SHP77 treated with DMSO at 0.1 percent for 48 hours (cell line): Measurements from ENCODE around the gene PKD1.
"Not testable (repeated sequence)": the region's sequence is repeated elsewhere in the genome, so short reads cannot be mapped to it uniquely, and the experiment has no call there.

Experiments
- DNase-seq: peaks from one replicate; lab custom pipeline; 2025; lab: John Stamatoyannopoulos, UW

PKD1 gene

DNA sequence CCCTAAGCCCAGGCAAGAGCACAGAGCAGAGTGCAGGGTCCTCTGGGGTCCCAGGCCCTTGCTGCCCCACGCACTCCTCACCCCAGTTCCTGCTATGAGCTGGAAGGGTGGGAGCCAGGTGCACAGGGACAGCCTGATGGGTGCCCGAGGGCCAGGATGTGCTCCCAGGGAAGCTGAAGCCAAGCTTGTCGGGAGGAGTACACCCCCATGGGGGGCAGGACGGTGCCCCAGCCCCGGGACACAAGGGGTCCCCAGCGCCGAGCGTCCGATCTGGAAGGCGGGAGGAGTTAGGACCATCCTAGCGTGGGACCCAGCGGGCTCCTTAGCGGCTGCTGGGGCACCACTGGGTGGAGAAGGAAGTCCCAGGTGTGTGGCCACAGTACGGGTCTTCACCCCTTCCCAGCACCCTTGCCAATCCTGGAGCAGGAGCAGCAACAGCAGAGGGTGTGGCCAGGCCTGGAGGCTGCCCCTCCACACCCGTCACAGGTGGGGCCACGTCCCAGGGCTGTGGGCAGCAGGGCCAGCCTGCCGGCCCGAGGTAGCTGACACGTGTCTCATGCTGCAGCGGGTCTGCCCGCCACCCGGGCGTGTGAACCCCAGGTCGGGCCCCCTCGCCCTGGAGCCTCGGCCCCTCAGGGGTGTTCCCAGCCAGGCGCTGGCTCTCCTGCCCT lies 11.9 kb downstream of the PKD1 start:
- not testable (repeated sequence) for DNase-seq

DNA sequence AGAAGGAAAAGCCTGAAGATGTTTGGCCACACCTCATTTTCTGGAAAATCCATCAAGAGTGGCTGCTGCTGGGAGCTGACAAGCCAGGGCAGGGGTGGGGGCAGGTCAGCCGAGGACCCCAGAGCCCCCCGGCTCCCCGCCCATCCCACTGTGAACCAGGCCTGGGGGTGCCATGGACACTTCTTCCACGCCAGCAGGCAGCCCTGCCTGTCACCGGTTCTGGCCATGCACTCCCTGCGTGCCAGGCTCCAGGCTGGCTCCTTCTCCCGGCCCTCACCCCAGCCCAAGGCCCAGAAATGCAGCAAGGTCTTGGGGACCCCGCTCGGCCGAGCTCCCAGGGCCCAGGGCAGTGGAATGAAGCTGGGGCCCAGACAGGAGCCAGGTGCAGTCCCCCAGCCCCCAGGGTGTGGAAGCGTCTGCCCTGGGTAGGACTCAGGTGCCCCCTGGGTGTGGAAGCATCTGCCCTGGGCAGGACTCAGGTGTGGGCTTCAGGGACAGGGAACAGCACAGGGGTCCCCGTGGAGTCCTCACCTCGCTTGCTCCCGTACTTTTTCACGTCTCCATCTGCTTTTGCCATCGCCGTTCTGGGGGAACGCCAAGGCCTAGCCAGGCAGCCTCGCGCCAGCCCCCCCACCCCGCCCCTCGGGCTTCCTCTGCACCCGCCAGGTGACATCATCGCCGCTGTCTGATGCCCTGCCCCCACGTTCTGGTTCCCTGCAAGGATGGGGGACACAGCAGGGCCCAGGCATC lies 12.6 kb downstream of the PKD1 start:
- DNase-seq, result not testable (repeated sequence)

DNA sequence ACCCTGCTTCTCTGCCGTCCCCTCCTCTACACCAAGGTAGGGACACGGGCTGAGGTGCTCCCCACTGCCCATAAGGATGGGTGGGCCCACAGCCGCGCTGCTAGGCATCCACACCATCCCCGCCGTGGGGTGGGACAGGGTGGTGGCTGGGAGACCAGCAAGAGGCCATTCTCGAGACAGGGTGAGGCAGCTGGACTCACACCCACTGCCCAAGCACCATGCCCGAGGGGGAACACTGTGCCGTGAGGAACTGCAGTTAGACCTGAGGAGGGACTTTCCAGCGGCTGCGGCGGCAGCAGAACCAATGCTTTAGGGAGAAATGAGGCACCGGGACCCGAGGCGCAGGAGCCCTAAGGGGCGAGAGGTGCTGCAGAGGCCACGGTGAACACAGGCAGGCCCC lies 13.3 kb downstream of the PKD1 start:
- no peak for DNase-seq

DNA sequence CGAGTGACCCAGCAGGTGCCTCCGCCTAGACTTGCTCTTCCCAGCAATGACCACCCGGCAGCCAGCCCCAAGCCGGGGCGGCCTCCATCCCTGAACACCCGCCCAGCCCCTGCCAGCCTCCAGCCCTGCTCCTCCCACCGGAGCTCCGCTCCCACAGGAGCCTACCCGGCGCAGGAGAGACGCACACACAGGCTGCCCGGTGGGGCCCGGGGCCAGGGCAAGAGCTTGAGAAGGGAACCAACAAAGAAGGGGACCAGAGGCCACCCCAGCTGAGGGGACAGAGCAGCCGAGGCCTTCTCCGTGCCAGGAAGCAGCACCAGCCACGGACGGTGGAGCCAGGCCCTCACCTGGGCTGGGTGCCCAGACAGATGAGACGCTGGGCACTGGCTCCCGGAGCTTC lies 13.8 kb downstream of the PKD1 start:
- no peak for DNase-seq

DNA sequence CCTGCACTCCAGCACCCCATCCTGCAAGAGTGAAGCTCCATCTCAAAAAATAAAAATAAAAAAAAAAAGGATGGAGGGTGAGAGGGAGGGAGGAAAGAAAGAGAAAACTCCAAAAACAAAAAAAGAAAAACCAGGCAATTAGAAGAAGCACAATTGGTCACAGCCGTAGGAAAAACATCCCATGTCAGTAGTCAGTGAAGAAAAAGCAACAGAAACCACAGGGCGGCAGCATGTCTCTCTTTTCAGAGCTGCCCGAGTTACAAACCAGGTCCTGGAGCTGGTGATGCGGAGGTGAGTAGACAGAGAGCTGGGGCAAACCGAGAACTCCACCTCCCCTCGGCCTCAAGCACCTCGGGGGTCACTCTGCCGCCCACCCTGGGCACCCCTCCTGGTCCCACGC lies 14.4 kb downstream of the PKD1 start:
- DNase-seq, result not testable (repeated sequence)

DNA sequence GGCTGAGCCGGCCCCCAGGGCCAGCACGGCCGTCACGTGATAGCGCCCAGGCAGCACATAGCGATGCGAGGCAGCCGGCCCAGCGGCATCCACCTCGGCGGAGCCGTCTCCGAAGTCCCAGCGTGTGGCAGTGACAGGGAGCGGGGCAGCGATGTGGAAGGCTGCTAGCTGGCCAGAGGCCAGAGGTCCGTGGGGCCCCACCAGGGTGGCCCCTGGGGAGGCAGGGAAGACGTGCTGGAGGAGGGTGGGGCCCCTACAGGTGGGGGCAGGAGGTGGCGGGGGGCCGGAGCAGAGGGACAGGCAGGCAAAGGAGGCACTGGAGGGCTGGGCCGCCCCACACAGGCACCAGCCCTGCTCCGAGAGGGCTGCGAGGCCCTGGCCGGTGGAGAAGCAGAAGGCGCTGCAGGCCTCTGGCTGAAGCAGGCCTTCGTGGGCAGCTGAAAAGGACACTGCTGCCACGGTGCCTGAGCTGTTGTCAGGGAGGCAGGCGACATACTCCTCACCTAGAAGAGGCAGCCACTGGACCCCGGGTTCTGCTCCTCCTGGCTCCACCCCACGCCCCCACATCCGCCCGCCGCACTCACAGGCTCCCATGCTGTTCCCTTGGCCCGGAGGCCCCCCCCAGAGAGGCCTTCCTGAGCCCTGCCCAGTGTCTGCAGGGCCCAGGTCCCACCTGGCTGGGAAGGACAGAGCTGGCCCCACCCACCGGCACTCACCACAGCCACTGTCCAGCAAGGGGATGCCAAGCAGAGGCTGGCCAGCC lies 17.6 kb downstream of the PKD1 start:
- not testable (repeated sequence) for DNase-seq

DNA sequence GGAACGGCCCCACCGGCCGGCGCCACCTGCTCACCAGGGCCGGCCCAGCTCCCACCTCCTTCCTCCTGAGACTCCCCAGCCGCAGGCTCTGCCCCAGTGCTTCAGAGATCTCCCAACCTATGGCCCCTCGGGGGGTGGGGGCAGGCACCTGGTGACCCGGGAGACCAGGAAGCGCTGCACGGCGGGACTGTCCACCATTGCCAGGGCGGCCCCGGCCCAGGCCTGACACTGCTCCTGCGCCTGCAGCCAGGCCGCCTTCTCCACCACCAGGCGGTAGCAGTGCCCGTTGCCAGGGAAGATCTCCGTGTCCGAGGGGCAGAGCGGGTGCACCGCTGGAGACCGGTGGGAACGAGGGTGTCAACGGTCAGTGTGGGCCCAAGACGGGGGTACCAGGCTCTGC lies 18.4 kb downstream of the PKD1 start:
- DNase-seq, result not testable (repeated sequence)

DNA sequence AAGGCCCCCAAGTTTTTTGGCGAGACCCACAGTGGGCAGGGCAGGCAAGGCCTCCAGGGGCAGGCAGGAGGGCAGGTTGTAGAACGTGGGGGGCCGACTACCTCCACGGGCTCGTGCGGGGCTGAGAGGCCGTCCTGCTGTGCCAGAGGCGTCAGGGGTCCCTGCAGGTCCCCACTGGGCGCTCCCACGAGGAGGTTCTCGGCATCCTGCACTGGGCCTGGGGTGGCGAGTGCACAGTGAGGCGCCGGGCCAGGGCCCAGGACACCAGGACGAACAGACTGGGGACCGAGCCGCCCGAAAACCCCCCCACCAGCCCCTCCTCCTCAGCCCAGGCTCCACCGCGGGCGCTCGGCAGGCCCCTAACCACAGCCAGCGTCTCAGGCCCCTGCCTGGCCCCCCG lies 19.3 kb downstream of the PKD1 start:
- DNase-seq, result not testable (repeated sequence)

DNA sequence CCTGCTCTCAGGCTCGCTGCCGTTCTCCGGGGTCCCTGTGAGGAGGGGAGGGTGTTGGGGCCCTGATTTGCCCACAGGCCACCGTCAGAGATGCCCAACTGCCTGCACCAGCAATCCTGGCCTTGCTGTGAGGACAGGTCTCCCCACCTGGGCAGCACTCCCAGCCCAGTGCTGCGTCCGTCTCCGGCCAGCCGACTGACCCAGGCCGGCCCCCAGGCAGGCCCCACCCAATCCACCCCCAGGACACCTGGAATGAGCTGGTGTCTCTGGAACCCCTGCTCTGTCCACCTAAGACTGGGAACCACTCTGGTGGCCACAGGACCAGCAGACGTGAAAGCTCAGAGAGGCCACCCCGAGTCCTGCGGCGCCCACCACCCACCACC lies 20.1 kb downstream of the PKD1 start:
- no peak for DNase-seq

DNA sequence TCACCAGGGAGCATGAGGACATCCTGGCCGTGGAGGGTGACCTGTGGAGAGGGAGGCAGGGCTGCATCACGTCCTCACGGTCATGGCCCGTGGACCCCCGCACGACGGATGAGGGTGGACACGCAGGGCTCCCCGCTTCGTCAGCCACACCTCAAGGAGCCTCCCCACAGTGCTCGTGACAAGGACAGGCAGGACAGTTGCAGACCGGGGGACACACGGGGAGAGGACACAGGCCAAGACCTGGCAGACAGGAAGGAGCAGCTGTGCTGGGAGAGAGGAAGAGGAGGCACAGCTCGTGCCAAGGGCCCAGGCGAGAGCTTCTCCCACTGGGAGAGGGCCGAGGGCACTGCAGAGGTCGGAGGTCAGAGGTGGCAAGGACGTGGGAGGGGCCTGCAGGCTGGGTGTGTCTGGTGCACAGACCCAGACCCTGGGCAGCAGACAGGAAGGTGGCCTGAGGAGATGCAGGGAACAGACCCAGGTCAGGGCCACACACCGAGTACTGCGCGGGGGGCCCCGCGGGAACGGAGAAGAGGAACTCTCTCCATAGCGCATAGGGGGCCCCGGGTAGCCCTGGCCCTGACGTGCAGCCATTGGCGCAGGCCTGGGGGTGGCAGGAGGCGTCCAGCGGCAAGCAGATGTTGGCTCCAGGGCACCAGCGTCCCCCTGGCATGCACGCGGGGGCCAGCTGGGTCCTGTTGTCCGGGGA lies 20.7 kb downstream of the PKD1 start:
- not testable (repeated sequence) for DNase-seq

DNA sequence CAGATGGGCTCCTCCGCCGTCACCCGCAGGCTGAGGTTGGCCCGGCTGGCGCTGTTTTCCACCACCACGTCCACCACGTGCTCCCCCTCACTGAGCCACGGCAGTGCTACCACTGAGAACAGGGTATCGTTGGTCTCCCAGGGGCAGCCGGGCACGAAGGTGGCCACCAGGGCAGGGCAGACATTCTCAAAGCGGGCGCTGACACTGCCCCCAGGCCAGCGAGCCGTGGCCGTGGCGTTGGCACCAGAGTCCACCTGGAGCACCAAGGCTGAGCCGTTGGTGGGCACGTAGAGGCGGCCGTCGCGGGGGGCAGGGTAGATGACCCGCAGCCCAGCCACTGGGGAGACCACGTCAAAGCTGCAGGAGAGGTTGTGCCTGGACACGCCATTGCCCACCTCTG lies 21.5 kb downstream of the PKD1 start:
- DNase-seq, result not testable (repeated sequence)

DNA sequence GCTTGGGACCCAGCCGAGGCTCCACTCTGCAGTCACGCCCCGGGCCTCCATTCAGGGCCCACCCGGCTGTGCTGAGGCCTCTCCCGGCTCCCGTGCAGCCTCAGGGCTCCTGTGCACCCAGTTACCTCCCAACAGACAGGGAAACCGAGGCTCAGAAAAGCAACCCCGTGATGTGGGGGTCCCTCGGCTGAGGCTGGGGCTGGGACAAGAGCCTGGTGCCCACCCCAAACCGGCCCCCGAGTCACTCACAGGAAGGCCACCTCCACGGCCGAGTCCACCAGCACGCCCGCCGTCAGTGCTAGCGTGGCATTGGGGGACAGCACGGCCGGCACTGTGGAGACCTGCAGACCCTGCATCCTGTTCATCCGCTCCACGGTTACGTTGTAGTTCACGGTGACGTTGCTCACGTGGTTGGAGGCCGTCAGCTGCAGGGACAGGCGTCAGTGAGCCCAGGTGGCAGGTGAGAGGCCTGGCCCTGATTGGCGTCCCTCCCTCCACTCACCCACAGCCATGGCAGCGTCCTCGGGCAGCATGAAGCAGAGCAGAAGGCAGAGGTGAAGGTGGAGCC lies 23.1 kb downstream of the PKD1 start:
- DNase-seq, result not testable (repeated sequence)

DNA sequence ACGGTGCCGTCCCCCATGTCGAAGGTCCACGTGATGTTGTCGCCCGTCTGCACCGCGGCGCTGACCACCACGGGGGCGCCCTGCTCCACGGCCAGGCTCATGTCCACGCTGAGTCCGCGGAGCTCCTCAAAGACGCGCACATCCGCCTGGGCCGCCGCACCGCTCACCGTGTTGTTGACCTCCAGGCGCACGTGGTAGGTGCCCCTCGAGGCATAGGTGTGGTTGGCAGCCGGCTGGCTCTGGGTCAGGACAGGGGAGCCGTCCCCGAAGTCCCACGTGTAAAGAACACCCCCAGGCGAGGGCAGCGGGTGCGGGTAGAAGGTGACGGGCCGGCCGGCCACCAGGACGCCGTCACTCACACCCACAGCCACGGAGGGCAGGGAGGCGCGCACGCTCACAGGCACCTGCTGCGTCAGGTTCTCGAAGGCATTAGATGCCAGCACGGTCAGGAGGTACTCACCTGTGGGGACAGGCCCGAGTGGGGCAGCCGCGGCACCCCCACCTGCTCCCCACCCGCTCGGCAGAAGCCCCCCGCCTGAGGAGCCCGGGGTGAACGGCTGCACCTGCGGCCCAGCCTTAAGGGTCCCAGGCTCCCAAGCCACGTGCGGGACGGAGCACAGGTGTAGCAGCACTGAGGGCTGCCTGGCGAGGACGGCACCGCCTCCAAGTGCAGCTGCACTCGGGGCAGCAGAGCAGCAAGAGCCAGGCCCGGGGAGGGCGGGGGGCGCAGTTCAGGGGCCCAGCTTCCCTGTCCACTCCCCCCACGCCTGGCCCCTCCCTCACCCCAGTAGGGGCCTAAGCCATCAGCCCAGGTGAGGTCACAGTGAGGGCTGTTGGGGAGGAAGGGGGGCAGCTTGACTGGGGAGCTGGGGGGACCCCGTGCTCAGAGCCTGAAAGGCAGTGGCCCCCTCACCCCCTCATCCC lies 24.0 kb downstream of the PKD1 start:
- DNase-seq, result not testable (repeated sequence)

DNA sequence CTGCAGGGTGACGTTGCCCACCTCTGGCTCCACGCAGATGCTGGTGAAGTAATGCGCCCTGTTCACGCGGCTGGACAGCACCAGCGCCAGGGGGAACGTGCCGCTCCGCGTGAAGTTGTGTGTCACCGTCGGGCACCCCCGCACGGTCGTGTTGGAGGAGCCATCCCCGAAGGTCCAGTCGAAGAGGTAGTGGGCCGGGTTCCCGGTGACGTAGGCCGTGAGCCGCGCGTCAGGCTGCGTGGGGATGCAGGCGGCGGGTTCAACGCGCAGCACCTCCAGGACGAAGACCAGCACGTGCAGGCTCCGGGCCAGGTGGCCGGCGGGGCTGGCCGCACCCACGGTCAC lies 24.7 kb downstream of the PKD1 start:
- not testable (repeated sequence) for DNase-seq

DNA sequence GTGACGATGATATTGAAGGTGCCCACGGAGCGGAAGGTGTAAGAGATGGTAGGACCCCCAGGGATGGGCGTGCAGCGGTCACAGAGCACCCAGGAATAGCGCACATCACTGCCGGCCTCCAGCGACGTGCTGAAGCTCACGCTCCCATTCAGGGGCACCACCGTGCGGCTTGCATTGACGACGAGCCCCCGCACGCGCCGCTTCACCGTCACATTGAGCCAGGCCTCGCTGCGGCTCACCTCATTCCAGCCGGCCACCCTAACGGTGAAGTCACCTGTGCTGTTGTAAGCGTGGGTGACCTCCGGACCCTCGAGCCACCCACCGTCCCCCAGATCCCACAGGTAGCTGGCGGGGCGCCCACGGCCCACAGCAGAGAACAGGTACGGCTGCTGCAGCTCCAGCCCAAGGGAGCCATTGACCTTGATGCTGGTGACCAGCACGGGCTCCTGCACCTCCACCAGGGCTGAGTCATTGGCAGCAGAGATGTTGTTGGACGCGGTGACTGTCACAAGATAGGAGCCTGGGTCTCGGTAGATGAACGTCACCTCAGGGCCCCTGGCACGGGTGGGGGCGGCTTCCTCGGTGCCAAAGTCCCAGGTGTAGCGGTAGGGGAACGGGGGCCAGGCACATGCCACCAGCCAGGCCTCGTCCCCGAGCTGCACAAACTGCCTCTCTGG lies 25.2 kb downstream of the PKD1 start:
- DNase-seq, result not testable (repeated sequence)

DNA sequence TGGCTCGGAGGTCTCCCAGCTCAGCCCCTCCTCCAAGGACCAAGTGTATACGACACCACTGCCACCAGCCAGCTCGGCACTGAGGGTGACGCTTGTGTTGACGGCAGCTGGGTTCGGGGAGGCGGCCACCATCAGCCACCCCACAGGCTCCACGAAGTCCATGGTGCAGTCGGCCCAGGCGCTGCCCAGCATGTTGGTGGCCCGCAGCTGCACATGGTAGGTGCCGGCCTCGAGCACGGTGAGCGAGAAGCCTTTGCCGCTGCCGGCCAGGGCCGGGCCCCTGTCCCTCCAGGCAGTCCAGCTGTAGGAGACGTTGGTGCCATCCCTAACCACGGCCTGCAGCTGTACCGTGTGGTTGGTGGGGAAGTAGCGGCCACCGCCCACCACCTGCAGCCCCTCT lies 25.8 kb downstream of the PKD1 start:
- not testable (repeated sequence) for DNase-seq

DNA sequence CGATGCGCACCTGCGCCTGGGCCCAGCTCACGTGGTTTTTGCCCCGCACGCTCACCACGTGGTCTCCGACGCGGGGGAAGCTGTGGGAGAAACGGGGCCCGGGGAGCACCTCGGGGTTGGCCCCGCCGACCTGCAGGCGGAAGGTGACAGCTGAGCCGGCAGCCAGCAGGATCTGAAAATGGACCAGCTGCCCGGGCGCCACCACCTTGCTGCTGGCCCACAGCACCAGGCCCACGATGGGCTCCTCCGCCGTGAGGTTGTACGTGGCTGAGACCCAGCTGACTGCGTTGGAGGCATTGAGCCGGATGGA lies 26.5 kb downstream of the PKD1 start:
- DNase-seq, result not testable (repeated sequence)

DNA sequence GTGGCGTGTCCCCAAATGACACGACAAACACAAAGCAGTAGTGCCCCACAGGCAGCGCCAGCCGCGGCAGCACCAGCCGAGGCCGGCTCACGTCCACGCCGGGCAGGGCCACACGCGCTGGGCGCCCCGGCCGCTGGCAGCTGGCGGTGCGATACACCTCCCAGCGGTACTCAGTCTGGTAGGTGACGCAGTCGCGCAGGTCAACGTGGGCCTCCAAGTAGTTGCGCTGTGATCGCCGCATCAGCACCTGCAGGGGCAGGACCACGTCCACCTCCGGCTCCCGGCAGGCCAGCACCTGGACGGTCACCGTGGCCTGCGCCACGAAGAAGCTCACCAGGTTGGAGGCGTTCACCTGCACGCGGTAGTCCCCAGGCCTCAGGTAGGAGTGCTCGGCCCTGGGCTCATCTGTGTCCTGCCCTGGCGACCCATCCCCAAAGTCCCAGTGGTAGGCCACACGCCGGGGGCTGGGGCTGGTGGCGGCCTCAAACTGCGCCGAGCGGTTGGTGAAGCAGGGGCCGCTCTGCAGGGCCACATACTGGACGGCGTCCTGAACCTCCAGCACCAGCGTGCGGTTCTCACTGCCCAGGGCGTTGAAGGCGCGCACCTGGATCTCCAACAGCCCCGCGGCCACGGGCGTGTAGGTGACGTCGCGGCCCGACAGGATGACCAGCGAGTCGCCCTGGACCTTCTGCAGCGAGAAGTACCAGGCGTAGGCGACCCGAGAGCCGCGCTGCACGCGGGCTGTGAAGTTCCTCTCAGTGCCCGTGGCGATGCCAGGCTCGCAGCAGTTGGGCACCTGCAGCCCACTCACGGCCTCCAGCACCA lies 27.0 kb downstream of the PKD1 start:
- not testable (repeated sequence) for DNase-seq

DNA sequence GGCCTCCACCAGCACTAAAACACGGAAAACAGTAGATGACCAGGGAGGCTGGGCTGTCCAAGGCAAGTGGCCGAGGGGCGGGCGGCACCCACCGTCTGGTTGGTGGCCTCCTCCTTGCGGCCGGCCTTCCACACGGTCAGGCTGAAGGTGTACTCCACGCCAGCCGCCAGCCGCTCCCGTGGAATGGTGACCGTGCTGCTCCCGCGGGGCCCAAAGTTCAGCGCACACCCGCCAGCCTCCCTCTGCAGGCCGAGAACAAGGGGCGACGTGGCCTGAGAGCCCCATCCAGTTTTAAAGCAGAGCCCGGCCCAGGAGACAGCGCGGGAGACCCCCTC lies 27.9 kb downstream of the PKD1 start:
- not testable (repeated sequence) for DNase-seq
